ENCODE results near the gene PEA15. TPM values are rescaled to one million over a fixed set of nuclear protein-coding genes. Genes with fewer than 3 reads are reported as not detected.
A peak's percentile ranks its signal among the peaks of the same experiment; 100 is the strongest.

PEA15 gene
- total RNA-seq, 1 donor from 2014 or later, result 39.1 TPM

DNA sequence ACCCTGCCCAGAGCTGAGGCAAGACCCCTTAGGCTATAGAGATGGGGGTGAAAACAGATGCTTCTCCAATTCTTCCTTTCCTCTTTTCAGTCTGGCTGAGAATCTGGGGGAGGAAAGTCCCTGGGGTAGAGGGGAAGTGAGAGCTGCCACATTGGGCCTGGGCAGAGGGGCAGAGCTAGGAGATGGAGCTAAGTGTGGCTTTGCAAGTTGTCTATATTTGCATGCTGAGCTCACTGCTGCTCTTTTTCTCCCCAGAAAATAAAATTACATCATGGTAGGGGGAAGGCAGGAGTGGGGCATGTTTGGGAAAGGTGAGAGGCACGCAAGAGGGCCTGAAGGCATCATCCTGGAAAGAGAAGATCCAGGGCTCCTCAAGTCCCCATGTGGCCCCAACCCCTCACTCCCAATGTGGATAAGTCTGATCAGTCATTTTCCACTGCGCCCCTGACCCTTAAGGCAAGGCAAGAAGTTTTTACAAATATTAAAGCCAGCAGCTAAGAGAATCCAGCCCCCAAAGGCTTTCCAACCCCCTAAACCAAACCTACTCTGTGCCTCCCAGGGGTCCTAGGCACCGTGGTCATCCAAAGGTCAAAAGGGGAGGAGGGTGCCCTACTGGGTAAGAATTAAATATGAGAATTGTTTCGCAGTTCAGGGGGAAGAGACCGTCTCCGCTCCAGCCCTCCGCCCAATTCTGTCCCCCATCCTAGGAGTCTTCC is 500 bp upstream of the PEA15 start:
- Histone ChIP-seq H3K27ac (no peak overlapping the region), H3K27me3 (no peaks in the 10 kb centered on the region), H4K20me1 (ENCODE audit: low read depth) (peaks cover 40% of the 10 kb centered on the region), H3K4me1 (peaks cover 36% of the 10 kb centered on the region), H3K4me2 (peak overlapping the region; percentile 90), H2AFZ (replicated peaks) (peak overlapping the region; percentile 79), H3K4me3 (peak overlapping the region; percentile 79), H3K9me3 (ENCODE audit: low read depth) (no peaks in the 10 kb centered on the region), H3K79me2 (ENCODE audit: low read depth) (peaks cover 19% of the 10 kb centered on the region), H3F3A (ENCODE audit: low read depth) (peaks cover 27% of the 10 kb centered on the region), H3K36me3 (no peaks in the 10 kb centered on the region), H3K9ac (no peak overlapping the region)
- no peaks in the 10 kb centered on the region for H3K9me3 Mint-ChIP-seq
- TF ChIP-seq EZH2phosphoT487 (IDR thresholded peaks at IDR 0.05) (no peak), EZH2 (IDR thresholded peaks at IDR 0.05) (no peak)
- TF ChIP-seq, protein P1, sequence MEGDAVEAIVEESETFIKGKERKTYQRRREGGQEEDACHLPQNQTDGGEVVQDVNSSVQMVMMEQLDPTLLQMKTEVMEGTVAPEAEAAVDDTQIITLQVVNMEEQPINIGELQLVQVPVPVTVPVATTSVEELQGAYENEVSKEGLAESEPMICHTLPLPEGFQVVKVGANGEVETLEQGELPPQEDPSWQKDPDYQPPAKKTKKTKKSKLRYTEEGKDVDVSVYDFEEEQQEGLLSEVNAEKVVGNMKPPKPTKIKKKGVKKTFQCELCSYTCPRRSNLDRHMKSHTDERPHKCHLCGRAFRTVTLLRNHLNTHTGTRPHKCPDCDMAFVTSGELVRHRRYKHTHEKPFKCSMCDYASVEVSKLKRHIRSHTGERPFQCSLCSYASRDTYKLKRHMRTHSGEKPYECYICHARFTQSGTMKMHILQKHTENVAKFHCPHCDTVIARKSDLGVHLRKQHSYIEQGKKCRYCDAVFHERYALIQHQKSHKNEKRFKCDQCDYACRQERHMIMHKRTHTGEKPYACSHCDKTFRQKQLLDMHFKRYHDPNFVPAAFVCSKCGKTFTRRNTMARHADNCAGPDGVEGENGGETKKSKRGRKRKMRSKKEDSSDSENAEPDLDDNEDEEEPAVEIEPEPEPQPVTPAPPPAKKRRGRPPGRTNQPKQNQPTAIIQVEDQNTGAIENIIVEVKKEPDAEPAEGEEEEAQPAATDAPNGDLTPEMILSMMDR (IDR thresholded peaks at IDR 0.05), result no peak
- H3K27me3 Mint-ChIP-seq (ENCODE audit: insufficient read depth, low read depth), result peaks cover 4% of the 10 kb centered on the region
- peak overlapping the region; percentile 72 for H3K27ac Mint-ChIP-seq
- H3K36me3 Mint-ChIP-seq, result peaks cover 3% of the 10 kb centered on the region
- H3K4me3 Mint-ChIP-seq, result peak overlapping the region; percentile 89
- DNase-seq (ENCODE audit: low spot score), result no peak
- peaks cover 49% of the 10 kb centered on the region for H3K4me1 Mint-ChIP-seq

DNA sequence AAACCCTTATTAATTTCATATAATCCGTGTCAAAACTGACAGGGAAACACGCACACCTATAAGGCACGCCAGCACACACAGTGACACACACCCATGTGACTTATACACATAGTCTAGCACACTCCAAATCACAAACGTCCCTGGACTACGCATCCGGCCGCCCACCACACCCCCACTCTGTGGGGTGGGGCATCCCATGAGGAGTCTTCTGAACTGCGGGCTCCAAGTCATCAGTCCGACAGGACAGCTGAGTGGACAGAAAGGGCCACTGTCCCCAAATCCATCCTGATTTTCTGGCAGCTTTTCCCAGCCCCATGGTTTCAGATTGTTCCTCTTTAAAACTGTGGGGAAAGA is 829 bp downstream of the PEA15 start:
- TF ChIP-seq EZH2 (IDR thresholded peaks at IDR 0.05) (no peak), EZH2phosphoT487 (IDR thresholded peaks at IDR 0.05) (no peak)
- TF ChIP-seq, protein P1 (IDR thresholded peaks at IDR 0.05), result no peak

DNA sequence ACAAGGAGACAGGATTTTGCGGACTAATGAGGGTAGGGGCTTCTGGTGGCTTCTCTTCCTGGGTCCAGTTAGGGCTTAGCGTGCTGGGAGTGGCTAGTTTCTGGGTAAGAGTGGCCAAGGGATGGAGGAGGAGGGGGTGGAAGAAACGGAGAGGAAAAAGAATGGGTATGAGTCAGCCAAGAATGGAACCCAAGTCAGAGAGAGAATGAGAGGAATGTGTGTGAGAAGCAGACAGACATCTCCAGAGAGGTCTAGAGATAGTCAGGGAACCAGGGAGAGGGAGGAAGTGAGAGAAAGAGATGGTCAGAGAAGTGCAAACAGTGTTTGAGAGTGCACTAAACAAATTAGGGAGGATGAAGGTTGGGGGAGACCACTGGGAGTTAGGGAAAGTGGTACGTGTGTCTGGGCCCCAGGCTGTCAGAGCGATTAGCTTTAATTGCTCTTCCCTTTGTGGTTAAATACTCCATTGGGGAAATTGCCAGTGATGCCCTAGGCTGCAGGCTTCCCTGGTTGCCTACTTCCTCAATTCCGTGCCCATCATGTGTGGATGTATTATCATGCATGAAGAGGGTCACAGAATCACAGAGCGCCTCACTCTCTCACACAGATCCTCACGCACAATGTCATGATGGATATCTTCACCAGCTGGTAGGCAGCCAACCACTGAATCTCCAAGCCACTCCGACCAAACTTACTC is 1.4 kb downstream of the PEA15 start:
- Histone ChIP-seq H3K79me2 (ENCODE audit: low read depth) (peaks cover 25% of the 10 kb centered on the region), H3K4me1 (peaks cover 55% of the 10 kb centered on the region)

More for the DNA sequence above, 829 bp downstream of the PEA15 start:
- Histone ChIP-seq H2AFZ (replicated peaks) (no peak overlapping the region), H3K4me2 (peak overlapping the region; percentile 90), H3K36me3 (no peaks in the 10 kb centered on the region), H3K9ac (peak overlapping the region; percentile 81), H3K4me3 (peak overlapping the region; percentile 79), H3K79me2 (ENCODE audit: low read depth) (peaks cover 25% of the 10 kb centered on the region), H3K27me3 (no peaks in the 10 kb centered on the region), H3K4me1 (peaks cover 49% of the 10 kb centered on the region), H3K9me3 (ENCODE audit: low read depth) (no peaks in the 10 kb centered on the region), H4K20me1 (ENCODE audit: low read depth) (peaks cover 53% of the 10 kb centered on the region), H3K27ac (no peak overlapping the region), H3F3A (ENCODE audit: low read depth) (peaks cover 35% of the 10 kb centered on the region)
- H3K27me3 Mint-ChIP-seq (ENCODE audit: insufficient read depth, low read depth), result peaks cover 4% of the 10 kb centered on the region
- H3K27ac Mint-ChIP-seq, result no peak overlapping the region
- DNase-seq (ENCODE audit: low spot score), result peak; percentile 49
- peaks cover 62% of the 10 kb centered on the region for H3K4me1 Mint-ChIP-seq
- peaks cover 7% of the 10 kb centered on the region for H3K36me3 Mint-ChIP-seq
- H3K4me3 Mint-ChIP-seq, result peak overlapping the region; percentile 89
- H3K9me3 Mint-ChIP-seq, result no peaks in the 10 kb centered on the region

More for the DNA sequence above, 1.4 kb downstream of the PEA15 start:
- peaks cover 6% of the 10 kb centered on the region for H3K27me3 Mint-ChIP-seq (ENCODE audit: insufficient read depth, low read depth)
- Histone ChIP-seq H3K9me3 (ENCODE audit: low read depth) (no peaks in the 10 kb centered on the region), H3F3A (ENCODE audit: low read depth) (peaks cover 40% of the 10 kb centered on the region), H4K20me1 (ENCODE audit: low read depth) (peaks cover 59% of the 10 kb centered on the region), H3K27ac (no peak overlapping the region), H3K9ac (peak overlapping the region; percentile 81), H3K36me3 (no peaks in the 10 kb centered on the region), H2AFZ (replicated peaks) (no peak overlapping the region), H3K4me2 (peak overlapping the region; percentile 90), H3K4me3 (peak overlapping the region; percentile 79), H3K27me3 (no peaks in the 10 kb centered on the region)
- peak overlapping the region; percentile 8 for H3K27ac Mint-ChIP-seq
- peaks cover 68% of the 10 kb centered on the region for H3K4me1 Mint-ChIP-seq
- no peaks in the 10 kb centered on the region for H3K9me3 Mint-ChIP-seq
- peaks cover 11% of the 10 kb centered on the region for H3K36me3 Mint-ChIP-seq
- TF ChIP-seq, protein P1 (IDR thresholded peaks at IDR 0.05), result no peak
- TF ChIP-seq EZH2 (IDR thresholded peaks at IDR 0.05) (no peak), EZH2phosphoT487 (IDR thresholded peaks at IDR 0.05) (no peak)
- peak overlapping the region; percentile 89 for H3K4me3 Mint-ChIP-seq
- peak; percentile 17 for DNase-seq (ENCODE audit: low spot score)
